Liver (tissue), 9 donors: Measurements from ENCODE around the gene KRTAP4-2. TPM values are rescaled to one million over a fixed set of nuclear protein-coding genes. Genes with fewer than 3 reads are reported as not detected.

ENCODE experiments used
- DNase-seq: peaks from one replicate; pipeline ENCODE4 v3.0.0-alpha.2; 2017; ENCODE audit warnings: low spot score
- H3K27ac ChIP-seq, 2 donors: one replicate each; pipeline ENCODE4 v1.7.0; 2013; ENCODE audit warnings: inconsistent platforms in 2 of 2, low read length in 2 of 2, control low read depth in 1 of 2, low read depth in 1 of 2, mild to moderate bottlenecking in 1 of 2
- H3K27me3 ChIP-seq, 4 donors: one replicate each; pipeline versions ENCODE4 v1.6.1 to v1.7.0; 2013; ENCODE audit warnings: low read length in 3 of 4, inconsistent platforms in 1 of 4, mild to moderate bottlenecking in 1 of 4, moderate library complexity in 1 of 4; ENCODE audit not compliant: control insufficient read depth in 4 of 4, insufficient read depth in 4 of 4
- H3K36me3 ChIP-seq, 4 donors: one replicate each; pipeline versions ENCODE4 v1.6.1 to v1.7.0; 2013; ENCODE audit warnings: low read length in 3 of 4, mild to moderate bottlenecking in 3 of 4, low read depth in 1 of 4, moderate library complexity in 1 of 4; ENCODE audit not compliant: control insufficient read depth in 4 of 4, insufficient read depth in 3 of 4
- H3K4me1 ChIP-seq, 4 donors: one replicate each; pipeline versions ENCODE4 v1.6.1 to v1.7.0; 2013; ENCODE audit warnings: low read length in 3 of 4, mild to moderate bottlenecking in 3 of 4, moderate library complexity in 1 of 4; ENCODE audit not compliant: control insufficient read depth in 4 of 4, insufficient read depth in 4 of 4
- H3K4me3 ChIP-seq, 3 donors: one replicate each; pipeline versions ENCODE4 v1.6.1 to v1.7.0; 2013; ENCODE audit warnings: low read length in 3 of 3, control low read depth in 1 of 3, low read depth in 1 of 3, mild to moderate bottlenecking in 1 of 3
- H3K9ac ChIP-seq, 2 donors: one replicate each; pipeline ENCODE4 v1.7.0; 2013; ENCODE audit warnings: low read length in 2 of 2, mild to moderate bottlenecking in 2 of 2, moderate library complexity in 2 of 2, control low read depth in 1 of 2, low read depth in 1 of 2
- H3K9me3 ChIP-seq, 4 donors: one replicate each; pipeline versions ENCODE4 v1.6.1 to v1.7.0; 2013; ENCODE audit warnings: low read length in 3 of 4; ENCODE audit not compliant: control insufficient read depth in 4 of 4
- CTCF ChIP-seq: fragments of 150-350 bp; IDR thresholded peaks from 2 replicates; pipeline ENCODE4 v1.5.1; 2017; ENCODE audit warnings: improper control_type of control experiment, low read depth, low read length; ENCODE audit not compliant: missing input control
- EGR1 ChIP-seq, 2 donors: IDR thresholded peaks; 2 replicates each; pipeline ENCODE4 v1.6.1; 2016 to 2018; ENCODE audit warnings: antibody characterized with exemption in 2 of 2, low read depth in 2 of 2
- FOXA1 ChIP-seq: IDR thresholded peaks from 2 replicates; pipeline ENCODE4 v1.6.1; 2016; ENCODE audit warnings: antibody characterized with exemption
- FOXA2 ChIP-seq: IDR thresholded peaks from 2 replicates; pipeline ENCODE4 v1.6.1; 2016; ENCODE audit warnings: antibody characterized with exemption
- GABPA ChIP-seq, 2 donors: IDR thresholded peaks in 1 of 2; conservative IDR thresholded peaks in 1 of 2; 2 replicates each; pipeline ENCODE4 v1.6.1; 2016; ENCODE audit warnings: antibody characterized with exemption in 2 of 2, mild to moderate bottlenecking in 1 of 2, moderate library complexity in 1 of 2
- HNF4A ChIP-seq, 2 donors: conservative IDR thresholded peaks; 2 replicates each; pipeline ENCODE4 v1.6.1; 2016; ENCODE audit warnings: antibody characterized with exemption in 2 of 2, mild to moderate bottlenecking in 2 of 2
- HNF4G ChIP-seq: IDR thresholded peaks from 2 replicates; pipeline ENCODE4 v1.6.1; 2016; ENCODE audit warnings: antibody characterized with exemption
- JUND ChIP-seq, 2 donors: IDR thresholded peaks; 2 replicates each; pipeline ENCODE4 v1.6.1; 2016; ENCODE audit warnings: antibody characterized with exemption in 2 of 2
- NR2F2 ChIP-seq: IDR thresholded peaks from 2 replicates; pipeline ENCODE4 v1.6.1; 2016; ENCODE audit warnings: antibody characterized with exemption
- RAD21 ChIP-seq, 2 donors: IDR thresholded peaks; 2 replicates each; pipeline ENCODE4 v1.6.1; 2016; ENCODE audit warnings: antibody characterized with exemption in 2 of 2, mild to moderate bottlenecking in 2 of 2
- RXRA ChIP-seq, 2 donors: IDR thresholded peaks; 2 replicates each; pipeline ENCODE4 v1.6.1; 2017 to 2018; ENCODE audit warnings: antibody characterized with exemption in 2 of 2, mild to moderate bottlenecking in 1 of 2
- SP1 ChIP-seq: IDR thresholded peaks from 2 replicates; pipeline ENCODE4 v1.6.1; 2018; ENCODE audit warnings: antibody characterized with exemption, mild to moderate bottlenecking
- TAF1 ChIP-seq: conservative IDR thresholded peaks from 2 replicates; pipeline ENCODE4 v1.6.1; 2016; ENCODE audit warnings: antibody characterized with exemption, mild to moderate bottlenecking
- YY1 ChIP-seq: IDR thresholded peaks from 2 replicates; pipeline ENCODE4 v1.6.1; 2016; ENCODE audit warnings: antibody characterized with exemption, mild to moderate bottlenecking
- WGBS: extraction: QIAGEN DNeasy Blood & Tissue Kit; methylation state at CpG from one replicate; pipeline ENCODE4 v1.1.7; 2013; 5-methylcytosine and 5-hydroxymethylcytosine counted together
- polyA plus RNA-seq, 2 donors: library from polyadenylated mRNA; stranded (reverse) in 1 of 2; unstranded in 1 of 2; fragments of 200-250 nt in 1 of 2; fragments of >200 nt in 1 of 2; fragmentation: Nextera tagmentation in 1 of 2; extraction: Ambion mirVana in 1 of 2; gene quantifications; one replicate each; pipeline versions ENCODE4 v1.2.1 to v1.2.3, GENCODE V29; 2013 to 2015
- total RNA-seq, 2 donors: library from RNA; depleted of rRNA; stranded (reverse); fragments of >200 nt; gene quantifications; one replicate each; pipeline ENCODE4 v1.2.3, GENCODE V29; 2014
- TF ChIP-seq, protein P1 (sequence below): IDR thresholded peaks from 2 replicates; pipeline ENCODE4 v1.6.1; 2016; ENCODE audit warnings: antibody characterized with exemption
- TF ChIP-seq, protein P2 (sequence below): IDR thresholded peaks from 2 replicates; pipeline ENCODE4 v1.6.1; 2016; ENCODE audit warnings: antibody characterized with exemption
- TF ChIP-seq, protein P3 (sequence below): IDR thresholded peaks from 2 replicates; pipeline ENCODE4 v1.6.1; 2016; ENCODE audit warnings: antibody characterized with exemption
- TF ChIP-seq, protein P4 (sequence below): IDR thresholded peaks from 2 replicates; pipeline ENCODE4 v1.6.1; 2016; ENCODE audit warnings: antibody characterized with exemption, mild to moderate bottlenecking
- donor health status: healthy.
- donor health status: healthy.
- donor health status: healthy.
- donor health status: healthy.
- donor health status: healthy.

Gene KRTAP4-2
- total and polyA plus RNA-seq, 4 donors: not detected

GRCh38 chr17:41186872-41187271, 8.9 kb upstream of the KRTAP4-2 start:
- TF ChIP-seq RXRA (IDR thresholded peaks at IDR 0.05) (no peak), JUND (IDR thresholded peaks at IDR 0.05) (no peak), FOXA1 (no peak), YY1 (no peak), FOXA2 (no peak), CTCF (no peak), HNF4G (no peak), NR2F2 (no peak), SP1 (no peak), EGR1 (IDR thresholded peaks at IDR 0.05; ENCODE audit: low read depth in 2 of 2) (no peak), RAD21 (IDR thresholded peaks at IDR 0.05) (no peak), TAF1 (no peak), HNF4A (conservative IDR thresholded peaks at IDR 0.05) (no peak), GABPA (IDR thresholded peaks at IDR 0.05 in 1 of 2, conservative IDR thresholded peaks at IDR 0.05 in 1 of 2) (no peak)
- TF ChIP-seq, protein P1, sequence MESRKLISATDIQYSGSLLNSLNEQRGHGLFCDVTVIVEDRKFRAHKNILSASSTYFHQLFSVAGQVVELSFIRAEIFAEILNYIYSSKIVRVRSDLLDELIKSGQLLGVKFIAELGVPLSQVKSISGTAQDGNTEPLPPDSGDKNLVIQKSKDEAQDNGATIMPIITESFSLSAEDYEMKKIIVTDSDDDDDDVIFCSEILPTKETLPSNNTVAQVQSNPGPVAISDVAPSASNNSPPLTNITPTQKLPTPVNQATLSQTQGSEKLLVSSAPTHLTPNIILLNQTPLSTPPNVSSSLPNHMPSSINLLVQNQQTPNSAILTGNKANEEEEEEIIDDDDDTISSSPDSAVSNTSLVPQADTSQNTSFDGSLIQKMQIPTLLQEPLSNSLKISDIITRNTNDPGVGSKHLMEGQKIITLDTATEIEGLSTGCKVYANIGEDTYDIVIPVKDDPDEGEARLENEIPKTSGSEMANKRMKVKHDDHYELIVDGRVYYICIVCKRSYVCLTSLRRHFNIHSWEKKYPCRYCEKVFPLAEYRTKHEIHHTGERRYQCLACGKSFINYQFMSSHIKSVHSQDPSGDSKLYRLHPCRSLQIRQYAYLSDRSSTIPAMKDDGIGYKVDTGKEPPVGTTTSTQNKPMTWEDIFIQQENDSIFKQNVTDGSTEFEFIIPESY: no peak
- TF ChIP-seq, protein P2, sequence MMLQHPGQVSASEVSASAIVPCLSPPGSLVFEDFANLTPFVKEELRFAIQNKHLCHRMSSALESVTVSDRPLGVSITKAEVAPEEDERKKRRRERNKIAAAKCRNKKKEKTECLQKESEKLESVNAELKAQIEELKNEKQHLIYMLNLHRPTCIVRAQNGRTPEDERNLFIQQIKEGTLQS: no peak
- TF ChIP-seq, protein P3, sequence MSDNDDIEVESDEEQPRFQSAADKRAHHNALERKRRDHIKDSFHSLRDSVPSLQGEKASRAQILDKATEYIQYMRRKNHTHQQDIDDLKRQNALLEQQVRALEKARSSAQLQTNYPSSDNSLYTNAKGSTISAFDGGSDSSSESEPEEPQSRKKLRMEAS: no peak
- TF ChIP-seq, protein P4, sequence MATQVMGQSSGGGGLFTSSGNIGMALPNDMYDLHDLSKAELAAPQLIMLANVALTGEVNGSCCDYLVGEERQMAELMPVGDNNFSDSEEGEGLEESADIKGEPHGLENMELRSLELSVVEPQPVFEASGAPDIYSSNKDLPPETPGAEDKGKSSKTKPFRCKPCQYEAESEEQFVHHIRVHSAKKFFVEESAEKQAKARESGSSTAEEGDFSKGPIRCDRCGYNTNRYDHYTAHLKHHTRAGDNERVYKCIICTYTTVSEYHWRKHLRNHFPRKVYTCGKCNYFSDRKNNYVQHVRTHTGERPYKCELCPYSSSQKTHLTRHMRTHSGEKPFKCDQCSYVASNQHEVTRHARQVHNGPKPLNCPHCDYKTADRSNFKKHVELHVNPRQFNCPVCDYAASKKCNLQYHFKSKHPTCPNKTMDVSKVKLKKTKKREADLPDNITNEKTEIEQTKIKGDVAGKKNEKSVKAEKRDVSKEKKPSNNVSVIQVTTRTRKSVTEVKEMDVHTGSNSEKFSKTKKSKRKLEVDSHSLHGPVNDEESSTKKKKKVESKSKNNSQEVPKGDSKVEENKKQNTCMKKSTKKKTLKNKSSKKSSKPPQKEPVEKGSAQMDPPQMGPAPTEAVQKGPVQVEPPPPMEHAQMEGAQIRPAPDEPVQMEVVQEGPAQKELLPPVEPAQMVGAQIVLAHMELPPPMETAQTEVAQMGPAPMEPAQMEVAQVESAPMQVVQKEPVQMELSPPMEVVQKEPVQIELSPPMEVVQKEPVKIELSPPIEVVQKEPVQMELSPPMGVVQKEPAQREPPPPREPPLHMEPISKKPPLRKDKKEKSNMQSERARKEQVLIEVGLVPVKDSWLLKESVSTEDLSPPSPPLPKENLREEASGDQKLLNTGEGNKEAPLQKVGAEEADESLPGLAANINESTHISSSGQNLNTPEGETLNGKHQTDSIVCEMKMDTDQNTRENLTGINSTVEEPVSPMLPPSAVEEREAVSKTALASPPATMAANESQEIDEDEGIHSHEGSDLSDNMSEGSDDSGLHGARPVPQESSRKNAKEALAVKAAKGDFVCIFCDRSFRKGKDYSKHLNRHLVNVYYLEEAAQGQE: no peak
- Histone ChIP-seq H3K9me3 (no peaks in the 10 kb centered on the region), H3K36me3 (no peaks in the 10 kb centered on the region), H3K27ac (no peak overlapping the region), H3K4me1 (no peaks in the 10 kb centered on the region), H3K27me3 (peaks cover 0 to 12% (median 0%) of the 10 kb centered on the region in 4 donors), H3K9ac (no peak overlapping the region), H3K4me3 (no peak overlapping the region)
- WGBS: 85% methylated on average over 2 of the region's 2 CpGs
- no peak for DNase-seq
